PC-9 (cell line): Measurements from ENCODE around the gene KCNMB2. TPM values are rescaled to one million over a fixed set of nuclear protein-coding genes. Genes with fewer than 3 reads are reported as not detected.

Experiments used
- BruUV-seq: library from RNA; stranded (reverse); fragments of 400-500 nt; replicated peaks from 2 replicates; lab custom pipeline; 2021; lab: Mats Ljungman, UMichigan
- CTCF ChIA-PET: fragments of 300-600 bp; sonication (Branson Sonifier 250); formaldehyde crosslinking; loops from one replicate; lab custom pipeline; 2022; ENCODE audit warnings: antibody characterized with exemption; lab: Charles Lee
- POLR2A ChIA-PET: fragments of 300-600 bp; sonication (Branson Sonifier 250); formaldehyde crosslinking; loops from one replicate; lab custom pipeline; 2022; ENCODE audit warnings: antibody characterized with exemption; ENCODE audit not compliant: unreplicated experiment; lab: Charles Lee
- DNase-seq, 2 experiments: peaks; one replicate each; pipeline versions ENCODE4 v3.0.0 to v3.0.0-alpha.2; 2015 to 2022; ENCODE audit warnings: mixed read lengths in 1 of 2
- H2AFZ ChIP-seq: fragments of 200-600 bp; sonication (generic); 2 replicates; pipeline ENCODE4 v1.8.1; 2017; ENCODE audit warnings: antibody characterized with exemption
- H3F3A ChIP-seq: fragments of 200-600 bp; sonication (generic); 2 replicates; pipeline ENCODE4 v1.8.1; 2017; ENCODE audit warnings: antibody characterized with exemption, mild to moderate bottlenecking, low read depth; ENCODE audit not compliant: insufficient read depth
- H3K27ac ChIP-seq: fragments of 200-600 bp; sonication (generic); 2 replicates; pipeline ENCODE4 v1.6.1; 2016; ENCODE audit warnings: mixed run types
- H3K27me3 ChIP-seq: fragments of 200-600 bp; sonication (generic); 2 replicates; pipeline ENCODE4 v1.6.1; 2016; ENCODE audit warnings: low read depth, mixed run types; ENCODE audit not compliant: insufficient read depth
- H3K36me3 ChIP-seq: fragments of 200-600 bp; sonication (generic); 2 replicates; pipeline ENCODE4 v1.6.1; 2016; ENCODE audit warnings: low read depth, mixed run types
- H3K4me1 ChIP-seq: fragments of 200-600 bp; sonication (generic); replicated peaks from 2 replicates; pipeline ENCODE4 v1.6.1; 2016; ENCODE audit warnings: mixed run types; ENCODE audit not compliant: insufficient read depth
- H3K4me2 ChIP-seq: fragments of 200-600 bp; sonication (generic); 2 replicates; pipeline ENCODE4 v1.6.1; 2017; ENCODE audit warnings: mixed run types
- H3K4me3 ChIP-seq: fragments of 200-600 bp; sonication (generic); 2 replicates; pipeline ENCODE4 v1.6.1; 2016; ENCODE audit warnings: mixed run types
- H3K79me2 ChIP-seq: fragments of 200-600 bp; sonication (generic); 2 replicates; pipeline ENCODE4 v1.6.1; 2017; ENCODE audit warnings: low read depth, mixed run types
- H3K9me2 ChIP-seq: fragments of 200-600 bp; sonication (generic); 2 replicates; pipeline ENCODE4 v1.8.1; 2017; ENCODE audit warnings: mild to moderate bottlenecking; ENCODE audit not compliant: insufficient read depth
- H3K9me3 ChIP-seq: fragments of 200-600 bp; sonication (generic); 2 replicates; pipeline ENCODE4 v1.8.1; 2016; ENCODE audit warnings: low read depth; ENCODE audit not compliant: insufficient read depth
- H4K20me1 ChIP-seq: fragments of 200-600 bp; sonication (generic); 2 replicates; pipeline ENCODE4 v1.8.1; 2017; ENCODE audit not compliant: insufficient read depth
- CTCF ChIP-seq: fragments of 200-600 bp; sonication (generic); conservative IDR thresholded peaks from 2 replicates; pipeline ENCODE4 v1.6.1; 2017; ENCODE audit warnings: mixed run types, antibody characterized with exemption, mild to moderate bottlenecking, moderate library complexity
- EZH2 ChIP-seq: fragments of 200-600 bp; sonication (generic); IDR thresholded peaks from 2 replicates; pipeline ENCODE4 v1.8.0; 2017; ENCODE audit warnings: antibody characterized with exemption, low read depth
- intact Hi-C: fragments of 100-400 bp; cut with micrococcal nuclease; formaldehyde crosslinking; loops from one replicate; pipeline ENCODE4 v1.10.0; 2022; ENCODE audit not compliant: unreplicated experiment
- total RNA-seq: library from RNA; stranded (reverse); gene quantifications from 2 replicates; pipeline ENCODE4 v1.2.3, GENCODE V29; 2021

The KCNMB2 gene
- total RNA-seq, 1 experiment from 2014 or later = not detected

- no peaks in the 10 kb centered on the region for H4K20me1 ChIP-seq
- POLR2A ChIA-PET = no interaction called here
- BruUV-seq = no TSS peak
- no peaks in the 10 kb centered on the region for H3K9me3 ChIP-seq
- H3K79me2 ChIP-seq = no peaks in the 10 kb centered on the region
- H3K4me2 ChIP-seq = 0 out of 2 replicates have a peak overlapping the region, but pooled peaks have one; percentile 67
- H3K4me3 ChIP-seq = no peak overlapping the region
- intact Hi-C loops = no loop called here
- H3K36me3 ChIP-seq = no peaks in the 10 kb centered on the region
- peaks cover 6% of the 10 kb centered on the region; the same call in 1 of the 2 replicates for H3F3A ChIP-seq
- H3K27me3 ChIP-seq = no peaks in the 10 kb centered on the region
- peaks cover 8% of the 10 kb centered on the region for H3K4me1 ChIP-seq
- DNase-seq = no peak
- no peak for TF ChIP-seq CTCF
- no peak for TF ChIP-seq EZH2
- H3K27ac ChIP-seq = no peak overlapping the region
- CTCF ChIA-PET = no interaction called here
- H3K9me2 ChIP-seq = no peaks in the 10 kb centered on the region
- no peak overlapping the region for H2AFZ ChIP-seq
These were observed 18.4 kb upstream of the KCNMB2 start for GRCh38 chr3:178517665-178518334.

- Histone ChIP-seq H3K27ac (no peak overlapping the region), H3K4me1 (peaks cover 8% of the 10 kb centered on the region), H3K9me2 (no peaks in the 10 kb centered on the region), H3K9me3 (no peaks in the 10 kb centered on the region), H3K79me2 (no peaks in the 10 kb centered on the region), H3K4me3 (peak overlapping the region; percentile 19; the same call in 1 of the 2 replicates), H3K4me2 (peak overlapping the region; percentile 67), H3K27me3 (no peaks in the 10 kb centered on the region), H3F3A (peaks cover 6% of the 10 kb centered on the region; the same call in 1 of the 2 replicates), H2AFZ (no peak overlapping the region), H3K36me3 (no peaks in the 10 kb centered on the region), H4K20me1 (no peaks in the 10 kb centered on the region)
- peak; percentile 44 to 47 for DNase-seq
- TF ChIP-seq EZH2 (no peak), CTCF (no peak)
- ChIA-PET CTCF (interaction anchor here (0.6 kb wide), 2 partner anchors 9 to 762 kb away, joined by 3 to 4 read pairs; no protein-coding TSS in a partner anchor), POLR2A (interaction anchor here (0.7 kb wide), 1 partner anchor 631 kb away, joined by 4 read pairs; no protein-coding TSS in a partner anchor)
- intact Hi-C loops = no loop called here
- BruUV-seq = no TSS peak
These were observed 17.4 kb upstream of the KCNMB2 start for GRCh38 chr3:178518660-178519396.

GRCh38 chr3:178519701-178520100 is 16.5 kb upstream of the KCNMB2 start:
- no TSS peak for BruUV-seq
- Histone ChIP-seq H3K4me1 (peaks cover 8% of the 10 kb centered on the region), H3K4me3 (no peak overlapping the region), H3K79me2 (no peaks in the 10 kb centered on the region), H3K36me3 (no peaks in the 10 kb centered on the region), H3F3A (peaks cover 6% of the 10 kb centered on the region; the same call in 1 of the 2 replicates), H4K20me1 (no peaks in the 10 kb centered on the region), H3K4me2 (no peak overlapping the region), H2AFZ (no peak overlapping the region), H3K9me3 (no peaks in the 10 kb centered on the region), H3K9me2 (no peaks in the 10 kb centered on the region), H3K27ac (no peak overlapping the region), H3K27me3 (no peaks in the 10 kb centered on the region)
- intact Hi-C loops = no loop called here
- CTCF ChIA-PET = no interaction called here
- no peak for DNase-seq
- TF ChIP-seq EZH2 (no peak), CTCF (no peak)
- POLR2A ChIA-PET = no interaction called here
